HepG2 (cell line): ENCODE data around the gene SPAG4. TPM values are rescaled to one million over a fixed set of nuclear protein-coding genes. Genes with fewer than 3 reads are reported as not detected.

ENCODE experiments used
- BATF2 ChIP-seq: sonication (generic); formaldehyde crosslinking; IDR thresholded peaks from 2 replicates; pipeline ENCODE4 v1.8.0; 2022; ENCODE audit warnings: mild to moderate bottlenecking, missing genetic modification reagents, moderate library complexity
- CEBPB ChIP-seq: IDR thresholded peaks from 2 replicates; pipeline ENCODE4 v1.6.1; 2011; ENCODE audit warnings: low read depth, low read length, improper control_type of control experiment, borderline replicate concordance
- CREBL2 ChIP-seq: sonication (generic); formaldehyde crosslinking; IDR thresholded peaks from 2 replicates; pipeline ENCODE4 v1.8.1; 2023; ENCODE audit warnings: missing genetic modification reagents, mild to moderate bottlenecking, borderline replicate concordance
- E2F2 ChIP-seq: sonication (generic); formaldehyde crosslinking; IDR thresholded peaks from 2 replicates; pipeline ENCODE4 v1.4.0; 2020; ENCODE audit warnings: missing genetic modification reagents, borderline replicate concordance
- EP300 ChIP-seq, 3 experiments: sonication (generic) in 1 of 3; formaldehyde crosslinking in 1 of 3; IDR thresholded peaks; 2 replicates each; pipeline versions ENCODE4 v1.5.1 to v1.6.1; 2011 to 2020; ENCODE audit warnings: low read depth in 2 of 3, low read length in 2 of 3, borderline replicate concordance in 1 of 3, improper control_type of control experiment in 1 of 3, mild to moderate bottlenecking in 1 of 3, missing genetic modification reagents in 1 of 3, moderate library complexity in 1 of 3
- GMEB2 ChIP-seq: IDR thresholded peaks from 2 replicates; pipeline ENCODE4 v1.6.1; 2016; ENCODE audit warnings: missing biosample characterization, missing genetic modification reagents, low read depth
- HES4 ChIP-seq: sonication (generic); formaldehyde crosslinking; IDR thresholded peaks from 2 replicates; pipeline ENCODE4 v1.9.0; 2021; ENCODE audit warnings: mild to moderate bottlenecking, missing genetic modification reagents, borderline replicate concordance
- HMG20A ChIP-seq: IDR thresholded peaks from 2 replicates; pipeline ENCODE4 v1.6.1; 2016; ENCODE audit warnings: borderline replicate concordance
- HNF4G ChIP-seq, 2 experiments: sonication (generic) in 1 of 2; formaldehyde crosslinking in 1 of 2; IDR thresholded peaks; 2 replicates each; pipeline versions ENCODE4 v1.4.0 to v1.6.1; 2011 to 2020; ENCODE audit warnings: borderline replicate concordance in 2 of 2, low read depth in 2 of 2, mild to moderate bottlenecking in 2 of 2, low read length in 1 of 2, missing genetic modification reagents in 1 of 2, moderate library complexity in 1 of 2
- KMT2B ChIP-seq: IDR thresholded peaks from 2 replicates; pipeline ENCODE4 v1.6.1; 2016; ENCODE audit warnings: missing genetic modification reagents, missing compliant biosample characterization
- MIER3 ChIP-seq: IDR thresholded peaks from 2 replicates; pipeline ENCODE4 v1.6.1; 2016; ENCODE audit warnings: missing compliant biosample characterization, borderline replicate concordance
- MLX ChIP-seq: IDR thresholded peaks from 2 replicates; pipeline ENCODE4 v1.6.1; 2016
- NFYB ChIP-seq: sonication (generic); formaldehyde crosslinking; IDR thresholded peaks from 2 replicates; pipeline ENCODE4 v1.4.0; 2020; ENCODE audit warnings: missing genetic modification reagents
- PAX8 ChIP-seq: sonication (generic); formaldehyde crosslinking; IDR thresholded peaks from 2 replicates; pipeline ENCODE4 v1.8.0; 2022; ENCODE audit warnings: mild to moderate bottlenecking, missing genetic modification reagents, borderline replicate concordance
- SNRNP70 ChIP-seq: fragments of 200-400 bp; formaldehyde crosslinking; IDR thresholded peaks from 2 replicates; pipeline ENCODE4 v1.6.1; 2017; ENCODE audit warnings: mild to moderate bottlenecking, low read depth, low read length, moderate library complexity
- TBL1XR1 ChIP-seq: fragments of 150-350 bp; IDR thresholded peaks from 2 replicates; pipeline ENCODE4 v1.6.1; 2014; ENCODE audit warnings: borderline replicate concordance, low read length; ENCODE audit not compliant: partially characterized antibody
- U2AF2 ChIP-seq: fragments of 200-400 bp; formaldehyde crosslinking; IDR thresholded peaks from 2 replicates; pipeline ENCODE4 v1.6.1; 2017; ENCODE audit warnings: low read depth, mild to moderate bottlenecking, low read length
- YY1 ChIP-seq: IDR thresholded peaks from 2 replicates; pipeline ENCODE4 v1.6.1; 2011; ENCODE audit warnings: low read length, low read depth, moderate library complexity, mild to moderate bottlenecking; ENCODE audit not compliant: insufficient read depth, insufficient replicate concordance
- ZC3H13 ChIP-seq: sonication (generic); formaldehyde crosslinking; IDR thresholded peaks from 2 replicates; pipeline ENCODE4 v1.8.1; 2023; ENCODE audit warnings: mild to moderate bottlenecking, missing genetic modification reagents, moderate library complexity
- ZKSCAN5 ChIP-seq: sonication (generic); formaldehyde crosslinking; IDR thresholded peaks from 2 replicates; pipeline ENCODE4 v1.5.1; 2020; ENCODE audit warnings: mild to moderate bottlenecking, missing genetic modification reagents
- ZNF432 ChIP-seq: sonication (generic); formaldehyde crosslinking; IDR thresholded peaks from 2 replicates; pipeline ENCODE4 v1.5.0; 2020; ENCODE audit warnings: missing genetic modification reagents, mild to moderate bottlenecking, borderline replicate concordance
- ZNF510 ChIP-seq: sonication (generic); formaldehyde crosslinking; IDR thresholded peaks from 2 replicates; pipeline ENCODE4 v1.4.0; 2020; ENCODE audit warnings: low read depth, mild to moderate bottlenecking, missing genetic modification reagents
- ZNF780A ChIP-seq: sonication (generic); formaldehyde crosslinking; IDR thresholded peaks from 2 replicates; pipeline ENCODE4 v1.8.0; 2022; ENCODE audit warnings: mild to moderate bottlenecking, missing genetic modification reagents, moderate library complexity
- polyA plus RNA-seq, 8 experiments: library from polyadenylated mRNA; depleted of rRNA in 3 of 8; stranded (reverse) in 7 of 8; unstranded in 1 of 8; fragments of >200 nt; fragmentation: Illumina TruSeq in 4 of 8; extraction: Trizol in 4 of 8; gene quantifications; 2 replicates each; pipeline versions ENCODE4 v1.2.1 to v1.2.3, GENCODE V29; 2011 to 2016; ENCODE audit warnings: low read depth in 4 of 8, missing spikeins in 1 of 8, mixed read lengths in 1 of 8; ENCODE audit not compliant: insufficient read depth in 1 of 8
- total RNA-seq, 5 experiments: library from RNA; depleted of rRNA; stranded (reverse); fragments of >200 nt; fragmentation: Illumina TruSeq; extraction: Trizol; gene quantifications; 2 replicates each; pipeline ENCODE4 v1.2.3, GENCODE V29; 2016; ENCODE audit warnings: low read depth in 1 of 5

Gene SPAG4
- total and polyA plus RNA-seq, 2 of the 13 experiments (the other 11 are each of a cell fraction or from before 2014, with no cell fraction given) = 5.8 to 137 TPM

- TF ChIP-seq HMG20A (CRISPR knock-in tag) (peak; percentile 46; the same call in 1 of the 2 replicates), MIER3 (CRISPR knock-in tag) (peak; percentile 73; the same call in 1 of the 2 replicates), YY1 (no peak), ZNF432 (no peak), HES4 (CRISPR knock-in tag) (peak; percentile 42; the same call in 1 of the 2 replicates), SNRNP70 (no peak), KMT2B (0 out of 2 replicates have a peak, but pooled peaks have one; percentile 48), ZKSCAN5 (CRISPR knock-in tag) (no peak), CEBPB (no peak), BATF2 (CRISPR knock-in tag) (no peak), GMEB2 (CRISPR knock-in tag) (peak; percentile 17; the same call in 1 of the 2 replicates), CREBL2 (CRISPR knock-in tag) (peak; percentile 80; the same call in 1 of the 2 replicates), ZNF510 (CRISPR knock-in tag) (peak; percentile 88; the same call in 1 of the 2 replicates), ZNF780A (CRISPR knock-in tag) (no peak), E2F2 (CRISPR knock-in tag) (0 out of 2 replicates have a peak, but pooled peaks have one; percentile 55), MLX (CRISPR knock-in tag) (peak; percentile 44; the same call in 1 of the 2 replicates), NFYB (CRISPR knock-in tag) (peak; percentile 77), TBL1XR1 (peak; percentile 31), EP300 (IDR thresholded peaks at IDR 0.05; ENCODE audit: low read depth in 2 of 2, low read length in 2 of 2) (no peak), EP300 (CRISPR knock-in tag; IDR thresholded peaks at IDR 0.05; ENCODE audit: borderline replicate concordance) (peak; percentile 43; the same call in 1 of the 2 replicates), U2AF2 (0 out of 2 replicates have a peak, but pooled peaks have one; percentile 42), PAX8 (CRISPR knock-in tag) (0 out of 2 replicates have a peak, but pooled peaks have one; percentile 94), ZC3H13 (no peak; the same call in 1 of the 2 replicates), HNF4G (IDR thresholded peaks at IDR 0.05; ENCODE audit: borderline replicate concordance, low read depth, low read length) (no peak), HNF4G (CRISPR knock-in tag; IDR thresholded peaks at IDR 0.05; ENCODE audit: borderline replicate concordance, low read depth) (no peak)
Measured at GRCh38 chr20:35616465-35617396, 1.1 kb downstream of the SPAG4 start (continued).
